Fibroblast of skin of left quadriceps (primary cell): Measurements from ENCODE around the gene CCDC33.
"Not testable (repeated sequence)": the region's sequence is repeated elsewhere in the genome, so short reads cannot be mapped to it uniquely, and the experiment has no call there.

Experiments
- DNase-seq, 2 experiments: peaks; one replicate each; pipeline ENCODE4 v3.0.0-alpha.2; 2013; ENCODE audit warnings: low read depth in 2 of 2

CCDC33 gene

DNA sequence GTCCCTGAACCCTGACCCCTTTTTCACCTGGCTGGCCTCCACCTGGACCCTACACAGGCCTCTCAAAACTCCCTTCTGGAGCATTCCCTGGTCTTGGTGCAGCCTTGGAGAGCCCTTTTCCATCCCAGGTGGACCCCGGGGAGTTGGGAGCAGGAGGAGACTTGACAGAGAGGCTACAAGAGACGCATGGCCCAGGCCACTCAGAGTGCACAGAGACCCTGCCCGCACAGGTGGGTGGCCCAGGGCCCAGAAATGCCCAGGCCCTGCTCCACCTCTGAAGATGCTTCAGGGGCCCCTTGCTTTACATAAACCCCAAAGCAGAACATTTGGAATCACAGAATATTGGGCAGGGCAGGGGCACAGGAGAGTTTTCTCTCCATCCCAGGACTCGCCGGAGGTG lies 97.0 kb downstream of the CCDC33 start:
- no peak for DNase-seq

DNA sequence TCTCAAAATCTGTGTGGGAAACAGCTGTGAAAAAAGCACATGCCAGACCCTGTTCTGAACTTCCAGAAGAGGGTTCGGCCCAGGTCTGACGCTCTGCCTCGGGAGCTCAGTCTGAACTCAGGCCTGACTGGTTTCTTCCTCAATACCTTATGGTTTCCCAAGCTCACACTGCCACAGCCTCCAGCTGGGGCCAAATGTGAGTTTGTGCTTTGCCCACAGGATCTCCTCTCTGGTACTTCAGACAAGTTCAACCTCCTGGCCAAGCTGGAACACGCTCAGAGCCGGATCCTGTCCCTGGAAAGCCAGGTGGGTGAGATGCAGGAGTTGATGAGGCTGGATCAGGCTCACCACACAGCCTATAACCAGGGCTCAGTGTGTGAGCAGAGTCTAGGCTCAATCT lies 97.5 kb downstream of the CCDC33 start:
- no peak for DNase-seq

DNA sequence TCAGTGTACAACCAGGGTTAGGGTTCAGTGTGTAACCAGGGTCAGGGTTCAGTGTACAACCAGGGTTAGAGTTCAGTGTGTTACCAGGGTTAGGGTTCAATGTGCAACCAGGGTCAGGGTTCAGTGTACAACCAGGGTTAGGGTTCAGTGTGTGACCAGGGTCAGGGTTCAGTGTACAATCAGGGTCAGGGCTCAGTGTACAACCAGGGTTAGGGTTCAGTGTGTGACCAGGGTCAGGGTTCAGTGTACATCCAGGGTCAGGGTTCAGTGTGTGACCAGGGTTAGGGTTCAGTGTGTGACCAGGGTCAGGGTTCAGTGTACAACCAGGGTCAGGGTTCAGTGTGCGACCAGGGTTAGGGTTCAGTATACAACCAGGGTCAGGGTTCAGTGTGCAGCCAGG lies 98.0 kb downstream of the CCDC33 start:
- no peak for DNase-seq

DNA sequence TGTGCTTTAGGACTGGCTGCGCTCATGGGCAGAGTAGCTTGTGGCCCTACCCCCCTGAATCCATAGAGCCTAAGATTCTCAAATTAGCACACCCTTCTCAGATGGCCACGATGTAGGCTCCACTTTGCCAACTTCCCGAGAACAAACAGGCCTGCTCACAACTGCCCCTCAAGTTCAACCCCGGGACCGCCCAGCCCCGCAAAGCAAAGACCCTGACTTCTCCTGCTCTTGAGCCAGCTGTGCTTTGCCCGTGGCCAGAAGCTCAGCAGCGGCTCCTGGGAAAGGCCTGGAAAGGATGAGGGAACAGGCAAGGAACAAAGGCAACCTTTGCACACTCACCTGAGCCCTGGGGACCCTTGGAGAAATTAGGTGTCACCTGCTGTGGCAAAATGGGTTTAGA lies 99.3 kb downstream of the CCDC33 start:
- no peak for DNase-seq

DNA sequence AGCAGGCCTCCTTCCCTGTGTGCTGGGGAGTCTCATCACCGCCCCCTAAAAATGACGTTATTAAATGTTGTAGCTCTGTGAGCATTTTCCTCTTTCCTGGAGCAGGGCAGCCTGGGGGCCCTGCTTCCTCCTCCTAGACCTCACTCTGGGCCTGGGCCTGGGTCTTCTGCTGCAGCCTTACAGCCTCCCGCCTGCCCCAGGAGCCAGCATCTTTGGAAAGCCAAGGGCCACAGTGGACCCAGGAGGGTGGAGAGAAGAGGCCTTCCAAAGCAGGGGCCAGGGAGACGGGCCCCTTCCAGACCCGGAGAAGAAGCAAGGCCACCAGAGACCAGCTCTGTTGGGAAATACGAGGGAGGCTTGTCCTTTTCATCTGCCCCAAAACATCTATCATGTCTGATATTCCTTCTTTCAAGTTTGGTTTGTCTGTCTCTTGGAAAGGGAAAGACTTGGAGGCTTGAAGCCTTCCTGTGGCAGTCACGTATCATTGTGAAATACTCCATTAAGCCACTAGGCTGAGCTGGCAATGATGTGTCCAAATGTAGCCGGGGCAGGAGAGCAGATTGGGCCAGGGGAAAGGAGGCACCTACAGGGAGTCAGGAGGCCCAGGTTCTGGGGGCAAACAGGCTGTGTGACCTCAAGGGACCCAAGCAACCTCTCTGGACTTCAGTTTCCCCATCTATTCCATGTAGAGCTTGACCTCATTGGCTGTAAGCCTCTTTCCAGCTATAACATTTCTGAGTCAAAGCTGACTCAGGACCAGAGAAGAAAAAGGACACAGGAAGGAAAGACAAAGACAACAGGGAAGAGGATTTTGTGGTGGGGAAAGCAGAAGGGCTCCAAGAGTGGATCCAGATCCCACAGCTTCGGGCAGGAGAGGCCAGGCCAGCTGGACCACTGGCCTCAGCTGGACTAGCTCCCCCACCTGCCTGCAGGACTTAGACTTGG lies 100.2 kb downstream of the CCDC33 start:
- no peak for DNase-seq

DNA sequence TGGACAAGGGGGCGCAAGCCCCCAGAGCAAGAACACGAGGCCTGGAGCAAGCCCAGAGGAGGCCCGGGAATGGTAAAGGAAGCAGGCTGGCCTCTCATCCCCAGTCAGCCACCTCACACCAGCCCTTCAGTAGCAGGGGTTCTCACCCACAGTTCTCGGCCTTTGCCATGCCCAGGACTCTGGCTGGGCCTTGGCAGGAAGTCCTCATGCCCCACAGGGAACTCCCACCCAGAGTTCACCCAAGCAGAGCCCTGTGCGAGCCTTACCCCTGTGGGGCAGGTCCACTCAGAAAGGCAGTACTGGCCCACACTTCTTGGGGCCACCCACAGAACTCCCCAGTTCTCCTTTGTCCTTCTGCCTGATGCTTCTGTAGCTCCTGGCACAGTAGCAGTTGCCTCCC lies 101.0 kb downstream of the CCDC33 start:
- no peak for DNase-seq

DNA sequence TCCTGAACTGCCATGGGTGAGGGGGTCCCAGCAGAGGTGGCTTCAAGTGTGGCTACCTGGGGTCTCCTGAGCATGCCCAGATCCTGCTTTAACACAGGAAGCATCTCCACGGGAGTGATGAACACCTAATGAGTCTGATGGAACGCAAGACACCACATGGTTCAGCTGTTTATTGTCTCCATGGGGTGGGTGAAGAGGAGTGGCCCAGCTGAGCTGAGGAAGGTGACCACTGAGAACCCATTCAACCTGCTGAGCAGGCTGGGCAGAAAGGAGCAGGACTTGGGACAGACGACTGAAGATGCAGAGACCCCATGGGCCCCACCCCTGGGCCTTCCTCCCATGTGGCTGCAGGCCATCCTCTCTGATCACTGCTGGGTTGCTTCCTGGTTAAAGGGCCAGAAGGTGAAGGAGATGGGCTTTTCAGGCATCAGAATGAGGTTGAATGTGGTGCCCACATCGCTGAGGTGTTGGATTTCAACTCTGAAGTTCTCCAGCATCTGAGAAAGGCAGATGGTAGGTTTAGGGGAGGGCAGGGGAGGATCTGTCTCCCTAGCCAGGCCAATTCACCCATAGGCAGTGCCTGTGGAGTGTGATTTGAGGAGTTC lies 101.6 kb downstream of the CCDC33 start:
- no peak for DNase-seq

DNA sequence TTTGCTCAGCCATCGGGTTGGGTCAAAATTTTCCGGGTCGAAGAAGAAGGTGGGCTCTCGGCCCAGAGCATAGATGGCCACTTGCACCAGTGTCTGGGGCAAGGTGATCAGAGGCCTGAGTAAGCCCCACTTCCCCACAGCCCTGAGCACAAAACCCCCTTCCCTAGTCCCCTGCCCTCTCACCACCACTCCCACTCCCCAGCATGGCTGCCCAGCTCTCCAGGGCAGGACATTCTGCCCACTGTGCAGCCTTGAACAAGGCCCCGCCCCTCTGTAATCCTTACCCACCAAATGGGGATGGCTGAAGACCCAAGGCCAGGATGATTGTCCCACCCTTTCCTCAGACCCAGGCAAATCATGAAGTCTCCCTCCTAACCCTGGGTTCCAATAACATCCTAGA lies 102.5 kb downstream of the CCDC33 start:
- DNase-seq, result no peak

DNA sequence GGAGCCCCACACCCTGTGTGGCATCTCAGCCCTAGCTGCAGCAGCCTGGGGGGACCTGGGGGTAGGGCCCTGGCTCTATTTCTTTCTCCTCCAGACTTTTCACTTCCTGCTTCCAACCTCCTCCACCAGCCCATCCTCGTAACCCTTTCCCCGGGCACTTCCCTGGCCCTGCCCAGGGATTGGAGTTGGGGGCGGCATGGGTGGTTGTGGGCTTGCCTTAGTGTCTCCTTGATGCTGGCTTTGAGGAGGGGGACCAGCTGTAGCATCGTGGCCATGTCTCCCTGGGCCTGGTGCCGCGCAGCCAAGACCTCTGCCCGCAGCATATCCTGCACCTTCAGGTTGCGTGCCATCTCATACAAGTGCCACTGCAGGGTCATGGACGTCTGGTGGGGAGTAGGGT lies 103.2 kb downstream of the CCDC33 start:
- no peak for DNase-seq

DNA sequence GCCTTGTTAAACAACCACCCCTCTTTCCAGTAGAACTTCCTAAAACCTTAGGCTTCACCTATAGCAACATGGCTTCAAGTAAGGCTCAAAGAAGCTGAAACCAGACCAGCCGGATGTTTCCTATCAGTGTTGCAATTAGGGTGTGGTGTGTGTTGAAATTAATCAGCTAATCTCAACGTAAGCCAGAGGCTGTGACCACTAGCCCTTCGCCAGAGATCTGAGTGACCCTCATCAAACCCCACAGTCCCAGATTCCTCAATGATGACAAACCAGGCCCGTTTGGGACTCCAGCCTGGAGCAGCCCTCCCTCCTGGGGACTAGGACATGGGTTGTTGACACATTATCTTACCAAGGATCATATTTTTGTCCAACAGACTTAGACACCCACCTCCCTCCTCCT lies 104.0 kb downstream of the CCDC33 start:
- no peak for DNase-seq

DNA sequence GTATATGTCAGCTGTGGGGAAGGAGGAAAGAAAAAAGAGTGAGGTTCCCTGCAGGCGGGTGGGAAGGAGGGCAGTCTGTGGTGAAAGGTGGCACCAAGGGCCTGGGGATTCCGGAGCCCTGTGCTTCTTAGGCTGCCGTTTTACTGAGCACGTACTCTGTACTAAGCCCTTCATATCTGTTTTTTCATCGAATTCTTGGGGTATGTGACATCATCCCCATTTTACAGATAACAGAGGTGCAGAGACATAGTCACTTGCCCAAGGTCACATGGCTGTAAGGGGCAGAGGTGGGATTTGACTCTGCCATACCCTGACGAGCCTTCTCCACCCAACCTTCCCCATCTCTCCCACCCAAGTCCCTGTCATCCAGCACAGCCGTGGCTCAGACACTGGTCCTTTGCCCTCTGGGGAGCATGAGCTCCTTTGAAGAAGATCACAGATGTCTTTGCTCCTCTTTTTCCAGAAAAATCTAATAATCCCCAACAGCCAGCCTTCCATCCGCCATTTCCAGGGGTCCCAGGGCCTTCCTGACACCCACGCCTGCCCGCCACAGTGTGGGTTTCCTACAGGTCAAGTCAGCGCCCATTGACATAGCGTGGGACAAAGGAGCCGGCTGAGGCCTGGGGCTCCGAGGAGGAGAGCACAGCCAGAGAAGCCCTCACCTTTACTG lies 107.1 kb downstream of the CCDC33 start:
- DNase-seq, result no peak

DNA sequence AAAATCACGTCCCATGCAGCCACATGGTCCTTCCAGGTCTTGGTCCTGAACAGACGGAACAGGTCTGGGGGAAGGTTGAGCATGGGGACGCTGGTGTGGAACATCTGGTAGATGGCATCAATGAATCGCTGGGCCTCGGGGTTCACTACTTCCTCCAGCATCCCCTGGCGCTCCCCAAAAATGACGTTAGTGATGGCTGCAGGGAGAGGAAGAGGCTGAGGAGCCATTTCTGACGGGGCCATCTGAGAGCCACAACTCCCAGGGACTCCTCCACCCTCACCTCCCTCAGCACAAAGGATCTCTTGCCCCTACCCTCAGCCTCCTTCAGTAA lies 107.6 kb downstream of the CCDC33 start:
- no peak for DNase-seq

DNA sequence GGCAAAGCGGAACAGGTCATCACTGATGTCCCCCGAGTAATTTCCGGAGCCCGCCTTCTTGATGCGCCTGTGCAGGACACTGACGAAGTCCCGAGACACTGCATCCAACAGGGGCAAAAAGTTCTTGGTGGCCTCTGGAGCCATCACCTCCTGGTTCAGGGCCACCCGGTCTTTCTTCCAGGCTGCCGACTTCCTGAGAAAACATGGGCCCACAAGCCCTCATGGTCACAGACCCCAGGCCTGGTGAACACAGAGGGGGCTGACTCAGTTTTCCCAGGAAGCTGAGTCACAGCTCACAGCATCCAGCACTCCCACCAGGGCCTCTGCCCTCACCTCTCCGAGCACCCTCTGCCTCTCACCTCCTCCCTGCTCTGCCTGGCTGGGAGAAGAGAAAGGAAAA lies 108.9 kb downstream of the CCDC33 start:
- DNase-seq, result no peak

DNA sequence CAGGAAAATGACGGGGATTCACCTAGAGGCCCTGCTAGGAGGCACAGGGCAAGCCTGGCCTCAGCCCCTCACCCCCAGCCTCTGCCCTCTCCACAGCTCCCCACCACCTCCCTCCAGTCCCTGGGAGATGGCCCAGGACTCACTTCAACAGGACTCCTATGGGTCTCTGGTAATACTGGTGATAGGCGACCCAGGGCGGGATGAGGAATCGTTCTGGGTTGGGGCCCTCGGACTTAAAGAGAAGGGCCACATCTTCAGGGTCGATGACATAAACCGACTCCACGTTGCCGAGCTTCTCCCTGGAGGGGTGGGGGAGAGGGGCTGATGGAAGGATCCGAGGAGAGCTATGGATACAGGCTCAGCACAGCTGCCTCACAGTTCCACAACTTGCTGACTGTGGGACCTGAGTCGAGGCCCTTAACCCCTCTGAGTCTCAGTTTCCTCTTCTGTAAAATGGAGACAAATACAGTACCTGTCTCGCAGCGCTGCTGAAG lies 111.7 kb downstream of the CCDC33 start:
- DNase-seq, result no peak

DNA sequence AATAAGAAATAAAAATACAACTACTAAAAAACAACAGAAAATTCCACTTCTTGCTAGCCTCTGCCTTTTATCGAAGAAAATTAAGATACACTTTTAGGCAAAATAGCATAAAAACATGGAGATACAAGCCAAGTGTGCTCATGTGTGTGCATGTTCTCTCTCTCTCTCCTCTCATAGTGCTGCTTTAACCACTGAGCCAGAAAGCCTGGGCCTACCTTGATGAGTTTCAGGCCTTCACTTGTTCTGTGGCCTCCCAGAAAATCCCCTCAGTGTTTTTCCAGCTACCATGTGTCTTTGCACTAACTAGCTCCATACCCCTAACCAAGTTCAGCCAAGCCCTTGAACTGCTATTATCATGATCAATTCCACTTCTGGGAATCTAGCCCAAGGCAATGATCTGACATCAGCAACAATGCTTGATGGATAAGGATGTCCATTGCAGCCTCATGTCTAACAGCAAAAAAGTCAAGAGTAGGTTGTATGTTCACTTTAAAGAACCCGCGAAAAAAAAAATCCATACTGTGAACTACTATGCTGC lies 113.2 kb downstream of the CCDC33 start:
- no peak for DNase-seq

DNA sequence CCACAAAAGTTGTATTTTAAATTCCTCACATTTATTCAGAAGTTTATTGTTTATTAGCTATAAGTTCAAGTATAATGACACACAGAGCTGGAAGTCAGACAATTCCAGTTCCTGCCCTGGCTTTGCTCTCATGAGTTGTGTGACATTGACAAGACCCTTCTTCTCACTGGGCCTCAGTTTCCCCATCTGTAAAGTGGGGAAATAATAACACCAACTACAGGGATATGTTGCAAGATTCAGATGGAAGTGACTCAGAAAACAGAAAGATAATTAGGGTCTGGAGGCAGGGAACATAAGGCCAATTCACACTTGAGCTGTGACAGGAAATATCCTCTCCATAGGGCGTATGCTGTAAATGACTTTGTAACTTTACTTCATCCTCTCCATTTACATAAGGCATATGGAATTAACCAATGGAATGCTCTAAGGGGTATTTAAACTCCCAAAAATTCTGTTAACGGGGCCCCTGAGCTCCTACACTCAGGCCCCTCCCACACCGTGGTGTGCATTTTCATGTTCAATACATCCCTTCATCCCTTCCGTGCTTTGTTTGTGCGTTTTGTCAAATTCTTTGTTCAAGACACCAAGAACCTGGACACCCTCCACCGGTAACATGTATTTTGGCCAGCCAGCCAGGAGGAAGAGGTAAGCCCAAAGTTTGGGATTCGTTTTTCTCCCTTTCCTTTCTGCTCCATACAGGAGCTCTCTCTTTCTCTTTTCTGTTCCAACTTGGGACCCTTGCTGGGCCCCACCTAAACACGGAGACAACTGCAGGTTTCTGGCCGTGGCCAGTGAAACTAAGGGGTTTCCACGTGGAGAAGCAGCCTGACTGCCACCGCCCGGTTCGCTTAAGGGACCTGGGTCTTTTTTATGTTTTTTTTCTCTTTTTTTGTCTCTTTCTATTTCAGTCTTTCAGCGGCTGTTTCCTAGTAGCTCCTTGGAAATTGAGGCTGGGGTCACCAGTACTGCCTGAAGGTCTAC lies 114.5 kb downstream of the CCDC33 start:
- DNase-seq, result no peak

DNA sequence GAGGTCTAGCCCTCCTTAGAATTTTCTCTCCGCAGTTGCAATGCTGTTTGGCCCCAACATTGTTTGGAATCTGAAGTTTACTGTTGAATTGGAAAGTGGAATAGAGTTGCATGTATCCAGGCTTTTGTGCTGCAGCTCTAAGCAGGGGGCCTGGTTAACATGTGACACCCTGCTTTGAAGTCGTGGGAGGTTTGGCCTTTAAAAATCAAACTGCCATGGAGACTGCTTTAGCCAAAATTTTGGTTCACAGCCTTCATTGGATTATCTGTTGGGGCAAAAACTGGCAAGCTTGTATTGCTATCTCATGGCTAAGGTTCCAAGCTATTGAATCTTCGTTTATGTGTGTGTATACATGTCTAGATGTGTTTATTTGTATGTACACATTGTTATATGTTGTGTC lies 115.5 kb downstream of the CCDC33 start:
- DNase-seq, result no peak

DNA sequence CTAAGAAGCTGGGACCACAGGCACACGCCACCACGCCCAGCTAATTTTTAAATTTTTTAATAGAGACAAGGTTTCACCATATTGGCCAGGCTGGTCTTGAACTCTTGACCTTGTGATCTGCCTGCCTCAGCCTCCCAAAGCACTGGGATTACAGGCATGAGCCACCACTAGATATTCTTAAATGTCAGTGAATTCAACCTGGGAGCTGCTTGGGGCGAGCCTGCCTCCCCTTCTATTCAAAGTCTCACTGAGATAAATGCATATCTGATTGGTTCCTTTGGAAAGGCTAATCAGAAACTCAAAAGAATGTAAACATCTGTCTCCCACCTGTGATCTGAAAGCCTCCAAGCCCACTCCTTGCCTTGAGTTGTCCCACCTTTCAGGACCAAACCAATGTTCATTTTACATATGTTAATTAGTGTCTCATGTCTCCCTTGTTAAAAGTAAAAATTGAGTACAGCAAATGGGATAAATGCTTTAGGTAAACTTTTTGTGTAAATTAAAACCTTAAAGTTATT lies 116.3 kb downstream of the CCDC33 start:
- DNase-seq, result no peak

DNA sequence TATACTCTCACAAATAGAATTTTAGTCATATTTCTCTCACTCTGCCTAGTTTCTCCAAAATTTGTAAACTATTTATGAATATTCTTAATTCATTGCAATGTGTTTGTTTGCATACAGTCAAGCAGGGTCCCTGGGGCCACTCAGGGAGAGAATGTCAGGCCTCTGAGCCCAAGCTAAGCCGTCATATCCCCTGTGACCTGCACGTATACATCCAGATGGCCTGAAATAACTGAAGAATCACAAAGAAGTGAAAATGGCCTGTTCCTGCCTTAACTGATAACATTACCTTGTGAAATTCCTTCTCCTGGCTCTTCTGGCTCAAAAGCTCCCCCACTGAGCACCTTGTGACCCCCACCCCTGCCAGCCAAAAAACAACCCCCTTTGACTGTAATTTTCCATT lies 117.9 kb downstream of the CCDC33 start:
- not testable (repeated sequence) for DNase-seq

DNA sequence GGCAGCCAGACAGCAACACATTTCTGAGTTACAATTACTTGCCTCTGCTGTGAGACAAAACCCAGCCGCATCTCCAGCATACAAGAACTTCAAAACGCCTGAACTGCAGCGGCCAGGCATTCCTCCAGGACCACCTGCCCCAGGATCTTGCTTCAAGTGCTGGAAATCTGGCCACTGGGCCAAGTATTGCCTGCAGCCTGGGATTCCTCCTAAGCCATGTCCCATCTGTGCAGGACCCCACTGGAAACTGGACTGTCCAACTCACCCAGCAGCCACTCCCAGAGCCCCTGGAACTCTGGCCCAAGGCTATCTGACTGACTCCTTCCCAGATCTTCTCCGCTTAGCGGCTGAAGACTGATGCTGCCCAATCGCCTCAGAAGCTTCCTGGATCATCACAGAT lies 119.9 kb downstream of the CCDC33 start:
- not testable (repeated sequence) for DNase-seq

DNA sequence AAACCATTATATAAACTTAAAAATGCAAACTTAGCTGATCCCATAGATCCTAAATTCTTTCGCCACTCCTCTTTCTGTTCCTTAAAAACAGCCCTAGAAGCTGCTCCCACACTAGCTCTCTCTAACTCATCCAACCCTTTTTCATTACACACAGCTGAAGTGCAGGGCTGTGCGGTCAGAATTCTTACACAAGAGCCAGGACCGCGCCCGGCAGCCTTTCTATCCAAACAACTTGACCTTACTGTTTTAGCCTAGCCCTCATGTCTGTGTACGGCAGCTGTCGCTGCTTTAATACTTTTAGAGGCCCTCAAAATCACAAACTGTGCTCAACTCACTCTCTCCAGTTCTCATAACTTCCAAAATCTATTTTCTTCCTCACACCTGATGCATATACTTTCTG lies 121.4 kb downstream of the CCDC33 start:
- DNase-seq, result not testable (repeated sequence)
